Measurements from ENCODE around the gene INSIG1. TPM values are rescaled to one million over a fixed set of nuclear protein-coding genes. Genes with fewer than 3 reads are reported as not detected.

INSIG1 gene
- total RNA-seq, 1 experiment from 2014 or later = 92.6 TPM

GRCh38 chr7:155265144-155265543 is 32.5 kb upstream of the INSIG1 start:
- Histone ChIP-seq H3K4me1 (ENCODE audit: control insufficient read depth, insufficient read depth, low read length) (no peaks in the 10 kb centered on the region), H3K4me3 (ENCODE audit: low read depth in 2 of 2, low read length in 2 of 2) (no peak overlapping the region), H3K9me3 (ENCODE audit: control insufficient read depth, insufficient read depth, low read depth, low read length) (no peaks in the 10 kb centered on the region), H3K27ac (ENCODE audit: low read length) (no peak overlapping the region), H3K36me3 (ENCODE audit: control insufficient read depth, insufficient read depth, low read length) (no peaks in the 10 kb centered on the region), H3K27me3 (ENCODE audit: control insufficient read depth, insufficient read depth, low read length) (no peaks in the 10 kb centered on the region)
- no peak for ATAC-seq
- CTCF ChIA-PET = no interaction called here
- POLR2A ChIA-PET = no interaction called here
- TF ChIP-seq CTCF (IDR thresholded peaks at IDR 0.05) (no peak), TCF7L2 (IDR thresholded peaks at IDR 0.05; ENCODE audit: low read depth, low read length) (no peak), POLR2AphosphoS5 (IDR thresholded peaks at IDR 0.05; ENCODE audit: low read depth, low read length) (no peak), SIN3A (IDR thresholded peaks at IDR 0.05; ENCODE audit: borderline replicate concordance, insufficient read depth, low read depth, low read length) (no peak)
- TF ChIP-seq, protein P1, sequence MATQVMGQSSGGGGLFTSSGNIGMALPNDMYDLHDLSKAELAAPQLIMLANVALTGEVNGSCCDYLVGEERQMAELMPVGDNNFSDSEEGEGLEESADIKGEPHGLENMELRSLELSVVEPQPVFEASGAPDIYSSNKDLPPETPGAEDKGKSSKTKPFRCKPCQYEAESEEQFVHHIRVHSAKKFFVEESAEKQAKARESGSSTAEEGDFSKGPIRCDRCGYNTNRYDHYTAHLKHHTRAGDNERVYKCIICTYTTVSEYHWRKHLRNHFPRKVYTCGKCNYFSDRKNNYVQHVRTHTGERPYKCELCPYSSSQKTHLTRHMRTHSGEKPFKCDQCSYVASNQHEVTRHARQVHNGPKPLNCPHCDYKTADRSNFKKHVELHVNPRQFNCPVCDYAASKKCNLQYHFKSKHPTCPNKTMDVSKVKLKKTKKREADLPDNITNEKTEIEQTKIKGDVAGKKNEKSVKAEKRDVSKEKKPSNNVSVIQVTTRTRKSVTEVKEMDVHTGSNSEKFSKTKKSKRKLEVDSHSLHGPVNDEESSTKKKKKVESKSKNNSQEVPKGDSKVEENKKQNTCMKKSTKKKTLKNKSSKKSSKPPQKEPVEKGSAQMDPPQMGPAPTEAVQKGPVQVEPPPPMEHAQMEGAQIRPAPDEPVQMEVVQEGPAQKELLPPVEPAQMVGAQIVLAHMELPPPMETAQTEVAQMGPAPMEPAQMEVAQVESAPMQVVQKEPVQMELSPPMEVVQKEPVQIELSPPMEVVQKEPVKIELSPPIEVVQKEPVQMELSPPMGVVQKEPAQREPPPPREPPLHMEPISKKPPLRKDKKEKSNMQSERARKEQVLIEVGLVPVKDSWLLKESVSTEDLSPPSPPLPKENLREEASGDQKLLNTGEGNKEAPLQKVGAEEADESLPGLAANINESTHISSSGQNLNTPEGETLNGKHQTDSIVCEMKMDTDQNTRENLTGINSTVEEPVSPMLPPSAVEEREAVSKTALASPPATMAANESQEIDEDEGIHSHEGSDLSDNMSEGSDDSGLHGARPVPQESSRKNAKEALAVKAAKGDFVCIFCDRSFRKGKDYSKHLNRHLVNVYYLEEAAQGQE (IDR thresholded peaks at IDR 0.05; ENCODE audit: insufficient read depth in 1 of 2, low read depth in 2 of 2, low read length in 1 of 2) = no peak
- BruUV-seq (replicated peaks) = no TSS peak
- in situ Hi-C loops (cut with HindIII; ENCODE audit: low pct_unique_long_range_greater_than_20kb, low sequenced_read_pairs) (no loop called here), intact Hi-C loops (cut with micrococcal nuclease; ENCODE audit: unreplicated experiment) (no loop called here)
- DNase-seq (ENCODE audit: low read depth, low spot score) = no peak

GRCh38 chr7:155265961-155266360 is 31.7 kb upstream of the INSIG1 start:
- ATAC-seq (no peak), DNase-seq (ENCODE audit: low read depth, low spot score) (no peak)
- Histone ChIP-seq H3K4me3 (ENCODE audit: low read depth in 2 of 2, low read length in 2 of 2) (no peak overlapping the region), H3K27ac (ENCODE audit: low read length) (no peak overlapping the region), H3K27me3 (ENCODE audit: control insufficient read depth, insufficient read depth, low read length) (no peaks in the 10 kb centered on the region; the same call in 1 of the 2 replicates), H3K36me3 (ENCODE audit: control insufficient read depth, insufficient read depth, low read length) (no peaks in the 10 kb centered on the region), H3K9me3 (ENCODE audit: control insufficient read depth, insufficient read depth, low read depth, low read length) (no peaks in the 10 kb centered on the region), H3K4me1 (ENCODE audit: control insufficient read depth, insufficient read depth, low read length) (no peaks in the 10 kb centered on the region)
- in situ Hi-C loops (cut with HindIII; ENCODE audit: low pct_unique_long_range_greater_than_20kb, low sequenced_read_pairs) = no loop called here
- BruUV-seq (replicated peaks) = no TSS peak
- intact Hi-C loops (cut with micrococcal nuclease; ENCODE audit: unreplicated experiment) = no loop called here
- POLR2A ChIA-PET = no interaction called here
- TF ChIP-seq CTCF (IDR thresholded peaks at IDR 0.05) (no peak), TCF7L2 (IDR thresholded peaks at IDR 0.05; ENCODE audit: low read depth, low read length) (no peak), SIN3A (IDR thresholded peaks at IDR 0.05; ENCODE audit: borderline replicate concordance, insufficient read depth, low read depth, low read length) (no peak), POLR2AphosphoS5 (IDR thresholded peaks at IDR 0.05; ENCODE audit: low read depth, low read length) (no peak)
- TF ChIP-seq, protein P1 (IDR thresholded peaks at IDR 0.05; ENCODE audit: insufficient read depth in 1 of 2, low read depth in 2 of 2, low read length in 1 of 2) = no peak
- CTCF ChIA-PET = no interaction called here
